Measurements from ENCODE around the gene SRRM5.

SRRM5 gene

DNA sequence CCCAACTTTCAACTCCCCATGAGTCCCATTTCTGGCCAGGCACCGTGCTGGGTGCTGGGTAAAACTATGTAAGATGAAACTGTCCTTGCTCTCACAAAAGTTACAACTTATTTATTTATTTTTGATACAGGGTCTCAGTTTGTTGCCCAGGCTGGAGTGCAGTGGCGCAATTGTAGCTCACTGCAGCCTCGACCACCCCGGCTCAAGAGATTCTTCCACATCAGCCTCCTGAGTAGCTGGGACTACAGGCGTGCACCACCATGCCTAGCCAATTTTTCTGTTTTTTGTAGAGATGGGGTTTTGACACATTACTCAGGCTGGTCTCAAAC is 40.6 kb downstream of the SRRM5 start:
- Histone ChIP-seq H3K36me3 (ENCODE audit: control insufficient read depth, low read length) (no peaks in the 10 kb centered on the region), H3K27ac (ENCODE audit: low read depth, low read length) (no peak overlapping the region), H3K9me2 (replicated peaks; ENCODE audit: control insufficient read depth, low read length) (no peaks in the 10 kb centered on the region), H3K27me3 (ENCODE audit: control insufficient read depth, low read length) (no peaks in the 10 kb centered on the region), H3K4me3 (ENCODE audit: low read length) (no peak overlapping the region), H3K9me3 (ENCODE audit: control insufficient read depth, insufficient read depth, low read length) (no peaks in the 10 kb centered on the region), H3K4me1 (ENCODE audit: control insufficient read depth, low read length) (no peaks in the 10 kb centered on the region), H3K4me2 (ENCODE audit: low read length) (no peak overlapping the region), H3K79me2 (ENCODE audit: control insufficient read depth, low read length) (no peaks in the 10 kb centered on the region), H3F3A (ENCODE audit: control insufficient read depth, insufficient read depth) (no peaks in the 10 kb centered on the region), H4K20me1 (ENCODE audit: control insufficient read depth, insufficient read depth, low read depth, low read length) (no peaks in the 10 kb centered on the region)
- no peak for TF ChIP-seq EZH2phosphoT487 (IDR thresholded peaks at IDR 0.05; ENCODE audit: borderline replicate concordance, low read length)
- TF ChIP-seq, protein P1, sequence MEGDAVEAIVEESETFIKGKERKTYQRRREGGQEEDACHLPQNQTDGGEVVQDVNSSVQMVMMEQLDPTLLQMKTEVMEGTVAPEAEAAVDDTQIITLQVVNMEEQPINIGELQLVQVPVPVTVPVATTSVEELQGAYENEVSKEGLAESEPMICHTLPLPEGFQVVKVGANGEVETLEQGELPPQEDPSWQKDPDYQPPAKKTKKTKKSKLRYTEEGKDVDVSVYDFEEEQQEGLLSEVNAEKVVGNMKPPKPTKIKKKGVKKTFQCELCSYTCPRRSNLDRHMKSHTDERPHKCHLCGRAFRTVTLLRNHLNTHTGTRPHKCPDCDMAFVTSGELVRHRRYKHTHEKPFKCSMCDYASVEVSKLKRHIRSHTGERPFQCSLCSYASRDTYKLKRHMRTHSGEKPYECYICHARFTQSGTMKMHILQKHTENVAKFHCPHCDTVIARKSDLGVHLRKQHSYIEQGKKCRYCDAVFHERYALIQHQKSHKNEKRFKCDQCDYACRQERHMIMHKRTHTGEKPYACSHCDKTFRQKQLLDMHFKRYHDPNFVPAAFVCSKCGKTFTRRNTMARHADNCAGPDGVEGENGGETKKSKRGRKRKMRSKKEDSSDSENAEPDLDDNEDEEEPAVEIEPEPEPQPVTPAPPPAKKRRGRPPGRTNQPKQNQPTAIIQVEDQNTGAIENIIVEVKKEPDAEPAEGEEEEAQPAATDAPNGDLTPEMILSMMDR (IDR thresholded peaks at IDR 0.05; ENCODE audit: low read depth, low read length, poor library complexity, severe bottlenecking): no peak

DNA sequence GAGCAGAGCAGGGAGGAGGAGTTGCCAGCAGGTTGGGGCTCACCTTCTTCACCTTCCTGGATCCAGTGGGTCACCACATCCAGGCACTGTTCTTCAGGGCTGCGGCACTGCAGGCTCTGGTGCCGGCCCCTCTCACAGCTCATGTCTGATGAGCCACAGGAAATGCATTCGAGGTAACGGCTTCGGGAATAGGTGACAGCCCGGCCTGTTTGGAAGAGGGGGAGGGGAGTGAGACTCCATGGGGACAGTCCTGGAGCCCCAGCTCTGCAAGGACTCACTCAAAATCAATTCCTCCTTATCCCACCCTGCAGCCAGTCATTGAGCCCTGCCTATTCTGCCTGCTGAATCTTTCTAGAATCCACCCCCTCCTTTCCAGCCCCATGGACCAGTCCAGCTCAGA is 44.5 kb downstream of the SRRM5 start:
- H3K4me2 ChIP-seq (ENCODE audit: low read length): no peak overlapping the region
- no peaks in the 10 kb centered on the region for H3F3A ChIP-seq (ENCODE audit: control insufficient read depth, insufficient read depth)
- H3K79me2 ChIP-seq (ENCODE audit: control insufficient read depth, low read length): no peaks in the 10 kb centered on the region
- H3K9me2 ChIP-seq (replicated peaks; ENCODE audit: control insufficient read depth, low read length): no peaks in the 10 kb centered on the region
- H3K9me3 ChIP-seq (ENCODE audit: control insufficient read depth, insufficient read depth, low read length): no peaks in the 10 kb centered on the region
- no peak overlapping the region for H3K4me3 ChIP-seq (ENCODE audit: low read length)
- no peaks in the 10 kb centered on the region for H4K20me1 ChIP-seq (ENCODE audit: control insufficient read depth, insufficient read depth, low read depth, low read length)
- H3K27me3 ChIP-seq (ENCODE audit: control insufficient read depth, low read length): no peaks in the 10 kb centered on the region
- no peaks in the 10 kb centered on the region for H3K4me1 ChIP-seq (ENCODE audit: control insufficient read depth, low read length)
- no peaks in the 10 kb centered on the region for H3K36me3 ChIP-seq (ENCODE audit: control insufficient read depth, low read length)
- TF ChIP-seq, protein P1 (IDR thresholded peaks at IDR 0.05; ENCODE audit: low read depth, low read length, poor library complexity, severe bottlenecking): no peak
- TF ChIP-seq EZH2phosphoT487 (IDR thresholded peaks at IDR 0.05; ENCODE audit: borderline replicate concordance, low read length): no peak
- no peak overlapping the region for H3K27ac ChIP-seq (ENCODE audit: low read depth, low read length)

DNA sequence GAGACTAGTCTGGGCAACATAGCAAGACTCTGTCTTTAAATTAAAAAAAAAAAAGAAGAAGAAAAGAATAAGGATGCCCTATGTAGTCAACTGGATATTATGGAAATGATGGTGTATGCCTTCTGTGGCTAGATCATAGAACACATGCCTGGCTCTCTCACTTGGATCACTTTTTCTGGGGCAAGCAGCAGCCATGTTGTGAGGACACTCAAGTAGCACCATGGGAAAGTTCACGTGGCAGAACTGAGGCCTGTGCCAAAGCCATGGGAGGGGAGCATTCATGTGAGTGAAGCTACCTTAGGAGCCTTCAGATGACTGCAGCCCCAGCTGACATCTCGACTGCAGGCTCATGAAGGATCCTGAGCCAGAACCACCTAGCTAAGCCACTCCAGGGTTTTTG is 46.1 kb downstream of the SRRM5 start:
- no peaks in the 10 kb centered on the region for H4K20me1 ChIP-seq (ENCODE audit: control insufficient read depth, insufficient read depth, low read depth, low read length)

More for the DNA sequence above, 46.1 kb downstream of the SRRM5 start:
- no peak overlapping the region for H3K4me3 ChIP-seq (ENCODE audit: low read length)
- no peaks in the 10 kb centered on the region for H3F3A ChIP-seq (ENCODE audit: control insufficient read depth, insufficient read depth)
- TF ChIP-seq EZH2phosphoT487 (IDR thresholded peaks at IDR 0.05; ENCODE audit: borderline replicate concordance, low read length): no peak
- TF ChIP-seq, protein P1 (IDR thresholded peaks at IDR 0.05; ENCODE audit: low read depth, low read length, poor library complexity, severe bottlenecking): no peak
- no peaks in the 10 kb centered on the region for H3K79me2 ChIP-seq (ENCODE audit: control insufficient read depth, low read length)
- no peaks in the 10 kb centered on the region for H3K36me3 ChIP-seq (ENCODE audit: control insufficient read depth, low read length)
- H3K9me2 ChIP-seq (replicated peaks; ENCODE audit: control insufficient read depth, low read length): no peaks in the 10 kb centered on the region
- H3K27me3 ChIP-seq (ENCODE audit: control insufficient read depth, low read length): no peaks in the 10 kb centered on the region
- no peak overlapping the region for H3K27ac ChIP-seq (ENCODE audit: low read depth, low read length)
- H3K9me3 ChIP-seq (ENCODE audit: control insufficient read depth, insufficient read depth, low read length): no peaks in the 10 kb centered on the region
- H3K4me2 ChIP-seq (ENCODE audit: low read length): no peak overlapping the region
- no peaks in the 10 kb centered on the region for H3K4me1 ChIP-seq (ENCODE audit: control insufficient read depth, low read length)

Data from DOHH2 (cell line).